KMS-11 (cell line): ENCODE measurements around the gene GRPEL1.
"Not testable (repeated sequence)": the region's sequence is repeated elsewhere in the genome, so short reads cannot be mapped to it uniquely, and the experiment has no call there.

ENCODE experiments used
- H2AFZ ChIP-seq: fragments of 200-600 bp; sonication (generic); 2 replicates; pipeline ENCODE4 v1.6.1; 2016; ENCODE audit warnings: antibody characterized with exemption, mixed run types, low read depth
- H3K27ac ChIP-seq: fragments of 200-600 bp; sonication (generic); 2 replicates; pipeline ENCODE4 v1.6.1; 2016; ENCODE audit warnings: mild to moderate bottlenecking, mixed run types
- H3K27me3 ChIP-seq: fragments of 200-600 bp; sonication (generic); 2 replicates; pipeline ENCODE4 v1.6.1; 2017; ENCODE audit warnings: mild to moderate bottlenecking, low read depth, mixed run types, moderate library complexity; ENCODE audit not compliant: insufficient read depth
- H3K36me3 ChIP-seq: fragments of 200-600 bp; sonication (generic); 2 replicates; pipeline ENCODE4 v1.6.1; 2017; ENCODE audit warnings: mild to moderate bottlenecking, mixed run types; ENCODE audit not compliant: insufficient read depth
- H3K4me1 ChIP-seq: fragments of 200-600 bp; sonication (generic); 2 replicates; pipeline ENCODE4 v1.6.1; 2016; ENCODE audit warnings: mild to moderate bottlenecking, low read depth, mixed run types; ENCODE audit not compliant: poor library complexity, severe bottlenecking
- H3K4me2 ChIP-seq: fragments of 200-600 bp; sonication (generic); 2 replicates; pipeline ENCODE4 v1.7.0; 2016; ENCODE audit warnings: mild to moderate bottlenecking, mixed run types
- H3K4me3 ChIP-seq: fragments of 200-600 bp; sonication (generic); IDR thresholded peaks from 2 replicates; pipeline ENCODE4 v1.6.1; 2017; ENCODE audit warnings: low read depth, low read length, mixed read lengths; ENCODE audit not compliant: insufficient read depth
- H3K79me2 ChIP-seq: fragments of 200-600 bp; sonication (generic); 2 replicates; pipeline ENCODE4 v1.6.1; 2016; ENCODE audit warnings: low read depth, mixed run types; ENCODE audit not compliant: insufficient read depth
- H3K9ac ChIP-seq: fragments of 200-600 bp; sonication (generic); 2 replicates; pipeline ENCODE4 v1.6.1; 2016; ENCODE audit warnings: mild to moderate bottlenecking, mixed run types
- H4K20me1 ChIP-seq: fragments of 200-600 bp; sonication (generic); 2 replicates; pipeline ENCODE4 v1.6.1; 2016; ENCODE audit warnings: mild to moderate bottlenecking, mixed run types; ENCODE audit not compliant: insufficient read depth
- CTCF ChIP-seq: fragments of 200-600 bp; sonication (generic); conservative IDR thresholded peaks from 2 replicates; pipeline ENCODE4 v1.6.1; 2017; ENCODE audit warnings: low read depth, mild to moderate bottlenecking, antibody characterized with exemption, low read length, moderate library complexity, mixed read lengths

The GRPEL1 gene

GRCh38 chr4:7083597-7084563 lies 16.0 kb upstream of the GRPEL1 start:
- H3K4me2 ChIP-seq = no peak overlapping the region
- H4K20me1 ChIP-seq = no peaks in the 10 kb centered on the region
- no peak overlapping the region for H3K27ac ChIP-seq
- no peak overlapping the region for H3K9ac ChIP-seq
- H3K27me3 ChIP-seq = no peaks in the 10 kb centered on the region
- H3K4me3 ChIP-seq = no peak overlapping the region
- no peak for TF ChIP-seq CTCF
- H3K4me1 ChIP-seq = no peaks in the 10 kb centered on the region
- H2AFZ ChIP-seq = no peak overlapping the region
- no peaks in the 10 kb centered on the region for H3K79me2 ChIP-seq
- no peaks in the 10 kb centered on the region for H3K36me3 ChIP-seq

- not testable (repeated sequence) for H3K79me2 ChIP-seq, H3K27me3 ChIP-seq, H4K20me1 ChIP-seq, H3K9ac ChIP-seq, H3K4me1 ChIP-seq, H3K4me2 ChIP-seq, H2AFZ ChIP-seq, H3K36me3 ChIP-seq, H3K4me3 ChIP-seq, H3K27ac ChIP-seq
These were observed 12.0 kb upstream of the GRPEL1 start for GRCh38 chr4:7079909-7080308.

DNA sequence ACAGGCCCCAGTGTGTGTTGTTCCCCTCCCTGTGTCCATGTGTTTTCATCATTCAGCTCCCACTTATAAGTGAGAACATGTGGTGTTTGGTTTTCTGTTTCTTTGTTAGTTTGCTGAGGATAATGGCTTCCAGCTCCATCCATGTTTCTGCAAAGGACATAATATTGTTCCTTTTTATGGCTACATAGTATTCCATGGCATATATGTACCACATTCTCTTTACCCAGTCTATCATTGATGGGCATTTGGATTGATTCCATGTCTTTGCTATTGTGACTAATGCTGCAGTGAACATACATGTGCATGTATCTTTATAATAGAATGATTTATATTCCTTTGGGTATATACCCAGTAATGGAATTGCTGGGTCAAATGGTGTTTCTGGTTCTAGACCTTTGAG lies 11.6 kb upstream of the GRPEL1 start:
- H4K20me1 ChIP-seq, H3K4me1 ChIP-seq, H3K27ac ChIP-seq, H3K9ac ChIP-seq, H2AFZ ChIP-seq, H3K79me2 ChIP-seq, H3K4me2 ChIP-seq, H3K4me3 ChIP-seq, H3K36me3 ChIP-seq, H3K27me3 ChIP-seq: not testable (repeated sequence)

DNA sequence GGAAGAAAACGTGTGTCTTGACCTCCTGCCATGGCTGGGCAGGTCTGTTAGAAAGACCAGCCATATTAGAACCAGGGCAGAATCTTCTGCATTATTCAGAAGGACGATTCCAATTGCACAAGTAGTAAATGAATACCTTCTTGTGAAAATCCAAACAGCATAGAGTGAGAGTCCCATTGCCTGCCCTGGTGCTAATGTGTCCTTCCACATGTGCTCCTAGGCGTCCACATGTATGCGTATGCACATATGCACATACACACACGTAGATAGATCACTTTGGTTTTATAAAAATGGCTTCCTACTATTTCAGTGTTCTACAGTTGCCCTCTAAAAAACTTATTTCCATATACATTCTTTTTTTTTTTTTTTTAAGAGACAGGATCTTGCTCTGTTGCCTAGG lies 10.2 kb upstream of the GRPEL1 start:
- Histone ChIP-seq H3K9ac (no peak overlapping the region), H3K27ac (no peak overlapping the region), H3K27me3 (no peaks in the 10 kb centered on the region)

DNA sequence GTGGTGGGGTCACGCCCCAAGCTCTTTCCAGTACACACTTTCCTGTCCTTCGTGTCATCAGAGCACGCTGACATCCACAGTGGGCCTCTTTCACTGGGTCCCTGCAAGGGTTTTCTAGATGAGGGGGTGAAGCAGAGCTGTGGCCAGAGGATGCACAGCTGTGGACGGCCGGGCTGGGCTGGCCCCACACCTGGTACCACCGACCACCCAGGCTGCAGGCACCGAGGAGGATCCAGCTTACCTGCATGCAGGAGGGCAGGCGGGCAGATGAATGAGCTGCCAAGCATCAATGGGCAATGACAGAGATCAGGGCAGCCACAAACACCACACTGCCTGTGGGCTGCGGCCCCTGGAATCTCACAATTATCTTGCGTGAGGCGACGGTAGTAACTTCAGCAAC lies 9.5 kb upstream of the GRPEL1 start:
- Histone ChIP-seq H3K27ac (no peak overlapping the region), H3K27me3 (no peaks in the 10 kb centered on the region), H3K4me2 (no peak overlapping the region), H3K4me3 (no peak overlapping the region), H3K9ac (no peak overlapping the region), H3K36me3 (no peaks in the 10 kb centered on the region), H2AFZ (no peak overlapping the region), H3K79me2 (no peaks in the 10 kb centered on the region), H3K4me1 (no peaks in the 10 kb centered on the region), H4K20me1 (no peaks in the 10 kb centered on the region)
- TF ChIP-seq CTCF = no peak

More for the DNA sequence above, 10.2 kb upstream of the GRPEL1 start:
- Histone ChIP-seq H3K79me2 (no peaks in the 10 kb centered on the region), H3K4me2 (no peak overlapping the region), H3K4me3 (no peak overlapping the region), H3K36me3 (no peaks in the 10 kb centered on the region), H2AFZ (no peak overlapping the region), H3K4me1 (no peaks in the 10 kb centered on the region), H4K20me1 (no peaks in the 10 kb centered on the region)
- no peak for TF ChIP-seq CTCF
